Heart left ventricle (tissue), 13 donors: ENCODE data around the gene ENTR1.

Source experiments
- POLR2A ChIP-seq, 2 donors: fragments of 450-650 bp; IDR thresholded peaks; one replicate each; pipeline ENCODE4 v1.6.1; 2017; ENCODE audit warnings: antibody characterized with exemption in 2 of 2, mild to moderate bottlenecking in 2 of 2, moderate library complexity in 2 of 2
- TF ChIP-seq, protein P1 (sequence below), 12 donors: fragments of 200-600 bp; sonication (generic) in 4 of 12; IDR thresholded peaks; one replicate each; pipeline versions ENCODE4 v1.5.0 to v1.8.0; 2018 to 2022; ENCODE audit warnings: antibody characterized with exemption in 12 of 12, mild to moderate bottlenecking in 5 of 12
- donor health status: ischemic (EF 13 %, LVEDD 7.1; RV severe dilation, severe dysfunction).
- donor health status: DM: no; HTN: yes; CAD: no.
- donor health status: DM: no; HTN: no; CAD: no.
- donor health status: ischemic (EF 25% LVEDD 6.9; RV normal size, moderate dysfunction).
- donor health status: ischemic (EF 25% LVEDD 5.7; RV mildly dilated, moderate dysfunction).
- donor health status: ischemic (EF 35%, LVEDD 5.7; RV mildly dilated, moderate dysfunction).
- donor health status: nonischemic (EF 11% LVEDD 7.7; RV severe dilation, severe dysfunction).
- donor health status: DM: yes; HTN: yes; CAD: no.
- donor health status: PGD.
- donor health status: ischemic (EF 29% LVEDD 5.4; RV normal size, mild dysfunction).
- donor health status: nonischemic (EF 23%, LVEDD 6.1; RV moderate dilation, normal function).

DNA sequence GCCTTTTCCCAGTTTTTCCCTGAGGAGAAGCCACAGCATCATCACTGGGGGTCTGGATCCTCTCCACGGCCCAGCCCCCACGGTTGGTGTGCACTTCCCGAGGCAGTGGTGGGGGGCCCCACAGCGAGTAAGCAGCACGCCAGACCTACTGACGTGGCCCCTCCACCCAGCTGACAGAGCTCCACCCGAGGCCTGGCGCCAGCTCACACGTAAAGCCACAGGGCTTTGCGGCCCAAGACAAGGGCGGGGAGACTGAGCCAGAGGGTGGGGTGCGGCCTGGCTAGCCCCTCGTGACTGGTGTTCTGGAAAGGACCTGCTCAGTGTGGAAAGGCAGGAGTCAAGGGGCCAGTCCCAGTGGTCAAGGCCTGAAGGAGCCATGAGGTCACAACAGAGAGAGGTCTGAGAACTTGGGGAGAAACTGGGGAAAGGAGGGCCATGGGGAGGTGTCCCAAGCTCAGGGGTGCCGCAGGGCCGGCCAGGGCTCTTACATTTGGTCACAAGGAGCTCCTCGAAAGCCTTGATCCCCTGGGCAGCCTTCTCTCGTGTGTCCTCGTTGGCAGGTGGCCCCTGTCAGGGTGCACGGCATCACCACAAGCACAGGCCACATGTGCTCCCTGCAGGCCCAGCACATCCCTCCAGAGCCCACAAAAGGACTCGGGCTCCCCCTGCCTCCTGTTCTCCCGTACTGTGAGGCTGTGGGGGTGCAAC is 15.9 kb downstream of the ENTR1 start:
- TF ChIP-seq, protein P1, sequence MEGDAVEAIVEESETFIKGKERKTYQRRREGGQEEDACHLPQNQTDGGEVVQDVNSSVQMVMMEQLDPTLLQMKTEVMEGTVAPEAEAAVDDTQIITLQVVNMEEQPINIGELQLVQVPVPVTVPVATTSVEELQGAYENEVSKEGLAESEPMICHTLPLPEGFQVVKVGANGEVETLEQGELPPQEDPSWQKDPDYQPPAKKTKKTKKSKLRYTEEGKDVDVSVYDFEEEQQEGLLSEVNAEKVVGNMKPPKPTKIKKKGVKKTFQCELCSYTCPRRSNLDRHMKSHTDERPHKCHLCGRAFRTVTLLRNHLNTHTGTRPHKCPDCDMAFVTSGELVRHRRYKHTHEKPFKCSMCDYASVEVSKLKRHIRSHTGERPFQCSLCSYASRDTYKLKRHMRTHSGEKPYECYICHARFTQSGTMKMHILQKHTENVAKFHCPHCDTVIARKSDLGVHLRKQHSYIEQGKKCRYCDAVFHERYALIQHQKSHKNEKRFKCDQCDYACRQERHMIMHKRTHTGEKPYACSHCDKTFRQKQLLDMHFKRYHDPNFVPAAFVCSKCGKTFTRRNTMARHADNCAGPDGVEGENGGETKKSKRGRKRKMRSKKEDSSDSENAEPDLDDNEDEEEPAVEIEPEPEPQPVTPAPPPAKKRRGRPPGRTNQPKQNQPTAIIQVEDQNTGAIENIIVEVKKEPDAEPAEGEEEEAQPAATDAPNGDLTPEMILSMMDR (IDR thresholded peaks at IDR 0.05): no peak
- no peak for TF ChIP-seq POLR2A (IDR thresholded peaks at IDR 0.05)
